HEK293 (cell line): ENCODE measurements around the gene CDYL2.

Experiments used
- ATF2 ChIP-seq: fragments of 450-650 bp; formaldehyde crosslinking; IDR thresholded peaks from 2 replicates; pipeline ENCODE4 v1.5.1; 2016; ENCODE audit warnings: missing biosample characterization, missing genetic modification characterization, low read depth
- CTCF ChIP-seq: fragments of 450-650 bp; formaldehyde crosslinking; IDR thresholded peaks from 2 replicates; pipeline ENCODE4 v1.5.1; 2016; ENCODE audit warnings: missing biosample characterization, missing genetic modification characterization
- SALL2 ChIP-seq: fragments of 450-650 bp; formaldehyde crosslinking; IDR thresholded peaks from 2 replicates; pipeline ENCODE4 v1.5.0; 2017; ENCODE audit warnings: missing biosample characterization, mild to moderate bottlenecking, missing genetic modification characterization, borderline replicate concordance
- TCF7L2 ChIP-seq: IDR thresholded peaks from 2 replicates; pipeline ENCODE4 v1.6.1; 2011; ENCODE audit warnings: low read depth, mild to moderate bottlenecking, inconsistent platforms, low read length, moderate library complexity, borderline replicate concordance
- ZBTB11 ChIP-seq: fragments of 450-650 bp; formaldehyde crosslinking; conservative IDR thresholded peaks from 2 replicates; pipeline ENCODE4 v1.5.1; 2016; ENCODE audit warnings: low read depth, missing biosample characterization, missing genetic modification characterization
- ZBTB8A ChIP-seq: fragments of 450-650 bp; formaldehyde crosslinking; IDR thresholded peaks from 2 replicates; pipeline ENCODE4 v1.5.1; 2016; ENCODE audit warnings: missing biosample characterization, missing genetic modification characterization
- ZNF37A ChIP-seq: fragments of 450-650 bp; IDR thresholded peaks from 2 replicates; pipeline ENCODE4 v1.5.1; 2018; ENCODE audit warnings: missing biosample characterization, missing genetic modification characterization
- ZNF394 ChIP-seq: fragments of 450-650 bp; formaldehyde crosslinking; IDR thresholded peaks from 2 replicates; pipeline ENCODE4 v1.5.1; 2016; ENCODE audit warnings: missing biosample characterization, missing genetic modification characterization, mild to moderate bottlenecking, moderate library complexity, borderline replicate concordance
- ZNF398 ChIP-seq: fragments of 450-650 bp; formaldehyde crosslinking; IDR thresholded peaks from 2 replicates; pipeline ENCODE4 v1.5.1; 2017; ENCODE audit warnings: missing biosample characterization, missing genetic modification characterization
- ZNF48 ChIP-seq: fragments of 450-650 bp; formaldehyde crosslinking; IDR thresholded peaks from 2 replicates; pipeline ENCODE4 v1.5.1; 2016; ENCODE audit warnings: missing biosample characterization, missing genetic modification characterization
- ZNF585B ChIP-seq: fragments of 450-650 bp; formaldehyde crosslinking; IDR thresholded peaks from 2 replicates; pipeline ENCODE4 v1.5.1; 2016; ENCODE audit warnings: missing biosample characterization, missing genetic modification characterization
- ZNF600 ChIP-seq: fragments of 450-650 bp; formaldehyde crosslinking; IDR thresholded peaks from 2 replicates; pipeline ENCODE4 v1.5.1; 2016; ENCODE audit warnings: missing biosample characterization, missing genetic modification characterization
- ZNF692 ChIP-seq: fragments of 450-650 bp; formaldehyde crosslinking; IDR thresholded peaks from 2 replicates; pipeline ENCODE4 v1.5.1; 2016; ENCODE audit warnings: missing biosample characterization, missing genetic modification characterization
- ZNF76 ChIP-seq: fragments of 450-650 bp; formaldehyde crosslinking; IDR thresholded peaks from 2 replicates; pipeline ENCODE4; 2016; ENCODE audit warnings: low read depth, missing biosample characterization, missing genetic modification characterization, borderline replicate concordance

- TF ChIP-seq CTCF (tag by site-specific recombination), result no peak
- no peak for TF ChIP-seq ZNF692
- no peak for TF ChIP-seq ZNF48 (tag by site-specific recombination)
- no peak for TF ChIP-seq ZNF394 (tag by site-specific recombination)
- no peak for TF ChIP-seq ZNF398 (tag by site-specific recombination)
- no peak for TF ChIP-seq ZNF37A (tag by site-specific recombination)
- no peak for TF ChIP-seq ATF2 (tag by site-specific recombination)
- no peak for TF ChIP-seq ZNF600 (tag by site-specific recombination)
- no peak for TF ChIP-seq ZBTB11
- no peak for TF ChIP-seq ZNF585B (tag by site-specific recombination)
- TF ChIP-seq SALL2 (tag by site-specific recombination), result no peak
- no peak for TF ChIP-seq ZNF76 (tag by site-specific recombination)
- no peak for TF ChIP-seq ZBTB8A (tag by site-specific recombination)
- TF ChIP-seq TCF7L2, result no peak
These were observed 188.7 kb downstream of the CDYL2 start for GRCh38 chr16:80615735-80616134.
